K562 (cell line): Measurements from ENCODE around the gene PIGB. TPM values are rescaled to one million over a fixed set of nuclear protein-coding genes. Genes with fewer than 3 reads are reported as not detected.
A peak's percentile ranks its signal among the peaks of the same experiment; 100 is the strongest.

Experiments used
- ATAC-seq: fragments of 200-7000 bp; cut with Tn5 transposase; 3 replicates; pipeline ENCODE4 v1.9.1; 2020; ENCODE audit warnings: moderate library complexity
- BruUV-seq: library from RNA; stranded (reverse); fragments of 400-500 nt; replicated peaks from 2 replicates; lab custom pipeline; 2021; lab: Mats Ljungman, UMichigan
- CTCF ChIA-PET: fragments of 300-600 bp; formaldehyde crosslinking; extraction: SDS; loops from one replicate; lab custom pipeline; 2021; ENCODE audit warnings: low intra/inter-chr PET ratio; lab: Yijun Ruan, JAX
- POLR2A ChIA-PET: fragments of 300-600, 350-650 bp; sonication (Branson Sonifier 250); formaldehyde crosslinking; extraction: SDS; loops from one replicate; lab custom pipeline; 2021; ENCODE audit warnings: antibody characterized with exemption, inconsistent platforms; lab: Yijun Ruan, JAX
- DNase-seq, 4 experiments: peaks; one replicate each; pipeline versions ENCODE4 v3.0.0 to v3.0.0-alpha.2; 2011 to 2018; ENCODE audit warnings: low spot score in 3 of 4, mixed read lengths in 3 of 4; ENCODE audit errors: extremely low read depth in 1 of 4
- FAIRE-seq: peaks from 2 replicates; lab custom pipeline; 2011; peaks lifted over from hg19 to GRCh38; lab: Jason Lieb, UNC
- H2AFZ ChIP-seq: 2 replicates; pipeline ENCODE4 v1.6.0; 2011; ENCODE audit warnings: low read depth, low read length, control low read depth, inconsistent platforms
- H3K27ac ChIP-seq: fragments of 200-600 bp; 3 replicates; pipeline ENCODE4 v1.8.0; 2011; ENCODE audit warnings: low read depth, mild to moderate bottlenecking, control low read depth, inconsistent platforms, low read length, moderate library complexity, mixed read lengths; ENCODE audit errors: extremely low read depth
- H3K27me3 ChIP-seq, 2 experiments: fragments of 300-600 bp in 1 of 2; 2 replicates in 1 of 2; 3 replicates in 1 of 2; pipeline versions ENCODE4 v1.6.0 to v1.8.0; 2011; ENCODE audit warnings: inconsistent platforms in 2 of 2, low read length in 2 of 2, mild to moderate bottlenecking in 1 of 2, mixed read lengths in 1 of 2, moderate library complexity in 1 of 2; ENCODE audit not compliant: control insufficient read depth in 2 of 2, insufficient read depth in 2 of 2
- H3K36me3 ChIP-seq: fragments of 300-600 bp; 3 replicates; pipeline ENCODE4 v1.8.0; 2011; ENCODE audit warnings: mild to moderate bottlenecking, low read length, inconsistent platforms; ENCODE audit not compliant: control insufficient read depth, insufficient read depth
- H3K4me1 ChIP-seq, 2 experiments: fragments of 200-600 bp in 1 of 2; replicated peaks in 1 of 2; 2 replicates in 1 of 2; 3 replicates in 1 of 2; pipeline versions ENCODE4 v1.5.1 to v1.8.0; 2011; ENCODE audit warnings: inconsistent platforms in 2 of 2, low read length in 2 of 2, mild to moderate bottlenecking in 1 of 2, mixed read lengths in 1 of 2, moderate library complexity in 1 of 2; ENCODE audit not compliant: control insufficient read depth in 2 of 2, insufficient read depth in 2 of 2
- H3K4me2 ChIP-seq: 2 replicates; pipeline ENCODE4 v1.6.1; 2011; ENCODE audit warnings: low read length, control low read depth, inconsistent platforms, mixed read lengths; ENCODE audit not compliant: insufficient read depth
- H3K4me3 ChIP-seq: fragments of 200-600 bp; sonication (generic), shearing (Covaris generic); 2 replicates; pipeline ENCODE4 v1.5.1; 2016; ENCODE audit warnings: control low read depth, inconsistent platforms
- H3K79me2 ChIP-seq: fragments of 200-600 bp; 3 replicates; pipeline ENCODE4 v1.8.0; 2011; ENCODE audit warnings: low read length, inconsistent platforms; ENCODE audit not compliant: control insufficient read depth, insufficient read depth
- H3K9ac ChIP-seq, 2 experiments: 2 replicates each; pipeline versions ENCODE4 v1.6.0 to v1.6.1; 2011; ENCODE audit warnings: low read depth in 2 of 2, low read length in 2 of 2, control low read depth in 1 of 2, inconsistent platforms in 1 of 2, mild to moderate bottlenecking in 1 of 2, mixed read lengths in 1 of 2; ENCODE audit not compliant: insufficient read depth in 1 of 2
- H3K9me1 ChIP-seq: one replicate; pipeline ENCODE4 v1.6.0; 2011; ENCODE audit warnings: inconsistent platforms, mild to moderate bottlenecking, low read length, moderate library complexity; ENCODE audit not compliant: control insufficient read depth, insufficient read depth
- H3K9me3 ChIP-seq: replicated peaks from 2 replicates; pipeline ENCODE4 v1.5.1; 2011; ENCODE audit warnings: low read depth, low read length, inconsistent platforms; ENCODE audit not compliant: control insufficient read depth, insufficient read depth
- H4K20me1 ChIP-seq: replicated peaks from 2 replicates; pipeline ENCODE4 v1.6.1; 2011; ENCODE audit warnings: low read length, inconsistent platforms, mixed read lengths; ENCODE audit not compliant: control insufficient read depth, insufficient read depth
- BCOR ChIP-seq: fragments of 450-650 bp; IDR thresholded peaks from 2 replicates; pipeline ENCODE4 v1.6.1; 2016
- ESRRB ChIP-seq: fragments of 250-450 bp; sonication (Bioruptor Pico); IDR thresholded peaks from 2 replicates; pipeline ENCODE4 v1.5.0; 2020; ENCODE audit warnings: mild to moderate bottlenecking, moderate library complexity, borderline replicate concordance
- MAFF ChIP-seq: IDR thresholded peaks from 2 replicates; pipeline ENCODE4 v1.6.1; 2012; ENCODE audit warnings: low read length, improper control_type of control experiment
- NBN ChIP-seq: fragments of 450-650 bp; IDR thresholded peaks from 2 replicates; pipeline ENCODE4 v1.6.1; 2016; ENCODE audit warnings: low read depth, mild to moderate bottlenecking
- PRMT5 ChIP-seq: sonication (generic); formaldehyde crosslinking; IDR thresholded peaks from 2 replicates; pipeline ENCODE4 v1.5.0; 2020; ENCODE audit warnings: missing genetic modification reagents
- SRSF9 ChIP-seq: fragments of 200-400 bp; formaldehyde crosslinking; IDR thresholded peaks from 2 replicates; pipeline ENCODE4 v1.6.1; 2017; ENCODE audit warnings: low read depth, low read length, borderline replicate concordance
- TFAM ChIP-seq: fragments of 250-450 bp; sonication (Bioruptor Pico); conservative IDR thresholded peaks from 2 replicates; pipeline ENCODE4 v1.5.0; 2021; ENCODE audit warnings: mild to moderate bottlenecking, moderate library complexity
- ZNF561 ChIP-seq: fragments of 450-650 bp; formaldehyde crosslinking; conservative IDR thresholded peaks from 2 replicates; pipeline ENCODE4 v1.4.0; 2020; ENCODE audit warnings: mild to moderate bottlenecking, moderate library complexity
- ZZZ3 ChIP-seq: fragments of 450-650 bp; IDR thresholded peaks from 2 replicates; pipeline ENCODE4 v1.6.1; 2016; ENCODE audit warnings: antibody characterized with exemption, mild to moderate bottlenecking, moderate library complexity
- WGBS: fragments of 100-300 bp; shearing (Covaris generic); methylation state at CpG from one replicate; pipeline ENCODE4 v1.1.6; 2016; ENCODE audit warnings: low coverage, mixed read lengths; ENCODE audit not compliant: insufficient coverage; ENCODE audit errors: missing lambda C conversion rate; 5-methylcytosine and 5-hydroxymethylcytosine counted together
- in situ Hi-C: fragments of 300-500 bp; cut with MboI; formaldehyde crosslinking; loops from 4 replicates; pipeline ENCODE4 v1.15.0; 2018; ENCODE audit warnings: inconsistent platforms, mixed read lengths
- intact Hi-C: fragments of 100-400 bp; cut with micrococcal nuclease; formaldehyde crosslinking; loops from 2 replicates; pipeline ENCODE4 v1.14.2; 2022
- polyA plus RNA-seq, 8 experiments: library from polyadenylated mRNA; depleted of rRNA in 4 of 8; stranded (reverse) in 5 of 8; unstranded in 3 of 8; fragments of >200 nt; fragmentation: Nextera tagmentation in 2 of 8; fragmentation: Illumina TruSeq in 1 of 8; extraction: Ambion mirVana in 2 of 8; extraction: Trizol in 1 of 8; gene quantifications; 2 replicates each; pipeline versions ENCODE4 v1.2.1 to v1.2.3, GENCODE V29; 2011 to 2014; ENCODE audit warnings: inconsistent platforms in 1 of 8, missing spikeins in 1 of 8
- total RNA-seq, 7 experiments: library from RNA; depleted of rRNA in 6 of 7; stranded (reverse); fragments of >200 nt in 6 of 7; fragmentation: Illumina TruSeq in 2 of 7; extraction: Trizol in 2 of 7; gene quantifications; 2 replicates each; pipeline versions ENCODE4 v1.2.1 to v1.2.3, GENCODE V29; 2011 to 2021; ENCODE audit warnings: low replicate concordance in 1 of 7
- TF ChIP-seq, protein P1 (sequence below): fragments of 450-650 bp; IDR thresholded peaks from 2 replicates; pipeline ENCODE4 v1.6.1; 2016; ENCODE audit warnings: low read depth, mild to moderate bottlenecking, moderate library complexity
- TF ChIP-seq, protein P2 (sequence below), 2 experiments: fragments of 450-650 bp in 1 of 2; IDR thresholded peaks; 2 replicates each; pipeline ENCODE4 v1.6.1; 2011 to 2017; ENCODE audit warnings: low read depth in 2 of 2, antibody characterized with exemption in 1 of 2, borderline replicate concordance in 1 of 2, low read length in 1 of 2, mild to moderate bottlenecking in 1 of 2, mixed read lengths in 1 of 2; ENCODE audit not compliant: control insufficient read depth in 1 of 2
- TF ChIP-seq, protein P3 (sequence below): sonication (generic); formaldehyde crosslinking; IDR thresholded peaks from 2 replicates; pipeline ENCODE4 v1.8.1; 2023; ENCODE audit warnings: mild to moderate bottlenecking, missing genetic modification reagents
- TF ChIP-seq, protein P4 (sequence below): IDR thresholded peaks from 3 replicates; pipeline ENCODE4 v1.6.1; 2011; ENCODE audit warnings: borderline replicate concordance, mild to moderate bottlenecking; ENCODE audit not compliant: insufficient read length, insufficient read depth

The PIGB gene
- total and polyA plus RNA-seq, 9 of the 15 experiments (the other 6 are each of a cell fraction or from before 2014, with no cell fraction given) = 9.9 to 32.3 (median 18.2) TPM

DNA sequence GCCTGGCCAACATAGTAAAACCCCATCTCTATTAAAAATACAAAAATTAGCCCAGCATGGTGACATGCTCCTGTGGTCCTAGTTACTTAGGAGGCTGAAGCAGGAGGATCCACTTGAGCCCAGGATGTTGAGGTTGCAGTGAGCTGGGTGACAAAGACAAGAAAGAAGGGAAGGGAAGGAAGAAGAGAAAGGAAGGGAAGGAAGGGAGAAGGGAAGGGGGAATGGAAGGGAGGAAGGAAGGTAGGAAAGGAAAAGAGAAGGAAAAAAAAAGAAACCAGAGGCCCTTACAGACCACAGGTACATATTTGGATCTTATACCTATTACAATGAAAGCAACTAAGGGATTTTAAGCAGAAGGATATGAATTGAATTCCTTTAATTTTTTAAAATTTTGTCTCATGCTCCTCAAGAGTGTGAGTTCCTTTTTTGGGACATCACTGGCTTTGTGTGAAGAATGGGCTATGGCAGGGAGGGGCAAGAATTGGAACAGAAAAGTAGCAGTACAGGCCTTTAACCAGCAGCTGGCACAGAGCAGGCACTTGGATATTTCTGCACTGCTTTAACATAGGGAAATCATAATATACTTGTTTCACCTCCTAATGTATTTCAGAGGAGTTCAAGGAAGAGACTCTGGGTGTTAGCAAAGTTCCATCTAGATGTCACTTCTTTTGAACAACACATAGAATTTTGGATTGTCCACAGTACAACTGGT, 37.3 kb upstream of the PIGB start (continued):
- no peak for TF ChIP-seq ESRRB (CRISPR knock-in tag)
- TF ChIP-seq, protein P1, sequence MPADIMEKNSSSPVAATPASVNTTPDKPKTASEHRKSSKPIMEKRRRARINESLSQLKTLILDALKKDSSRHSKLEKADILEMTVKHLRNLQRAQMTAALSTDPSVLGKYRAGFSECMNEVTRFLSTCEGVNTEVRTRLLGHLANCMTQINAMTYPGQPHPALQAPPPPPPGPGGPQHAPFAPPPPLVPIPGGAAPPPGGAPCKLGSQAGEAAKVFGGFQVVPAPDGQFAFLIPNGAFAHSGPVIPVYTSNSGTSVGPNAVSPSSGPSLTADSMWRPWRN = no peak; the same call in 1 of the 2 replicates

DNA sequence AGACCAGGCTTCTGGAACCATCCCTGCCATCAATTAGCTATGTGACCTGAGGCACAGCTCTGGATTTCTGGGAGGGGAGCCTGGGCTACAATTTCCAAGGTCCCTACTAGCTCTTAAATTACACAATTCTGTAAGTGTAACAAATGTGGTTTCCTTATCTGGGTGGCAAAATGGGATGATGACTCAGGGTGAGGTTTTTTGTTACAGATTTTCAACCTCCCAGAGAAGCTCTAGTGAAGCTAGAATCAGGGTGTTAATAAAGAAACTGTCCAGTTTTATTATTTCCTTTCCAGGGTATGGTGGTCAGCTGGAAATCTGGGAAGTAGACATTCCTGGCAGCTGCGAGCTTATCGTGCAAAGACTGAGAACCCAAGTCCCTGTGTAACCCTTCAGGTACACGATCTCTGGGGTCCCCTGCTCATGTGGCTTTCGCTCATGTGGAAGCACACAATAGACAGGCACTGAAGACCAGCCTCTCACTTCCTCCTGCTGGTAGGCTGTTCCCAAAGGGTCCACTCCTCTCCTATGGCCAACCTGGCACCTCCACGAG, 36.7 kb upstream of the PIGB start:
- Histone ChIP-seq H2AFZ (no peak overlapping the region), H3K4me1 (peaks cover 29 to 81% of the 10 kb centered on the region in 2 experiments), H4K20me1 (peaks cover 10% of the 10 kb centered on the region; the same call in 1 of the 2 replicates), H3K79me2 (peaks cover 92% of the 10 kb centered on the region), H3K9me3 (no peaks in the 10 kb centered on the region), H3K27me3 (no peaks in the 10 kb centered on the region), H3K9ac (peak overlapping the region; percentile 57 to 72; a peak in 3 of 4 replicates), H3K4me2 (peak overlapping the region; percentile 72), H3K36me3 (peaks cover 37% of the 10 kb centered on the region), H3K9me1 (peaks cover 4% of the 10 kb centered on the region), H3K27ac (peak overlapping the region; percentile 80), H3K4me3 (no peak overlapping the region)
- ChIA-PET CTCF (no interaction called here), POLR2A (interaction anchor here (0.6 to 1.0 kb wide), 7 partner anchors 19 to 64 kb away, joined by 3 read pairs; partner anchors contain the start of genes PIGB and PIGBOS1)
- ATAC-seq (peak; percentile 22), FAIRE-seq (peak; percentile 52), DNase-seq (peak; percentile 26 to 75 (median 48))
- intact Hi-C loops (no loop called here), in situ Hi-C loops (loop anchor here (5.0 kb wide), 1 partner anchor 40 kb away; no protein-coding TSS in a partner anchor)
- WGBS = 36% methylated on average over 5 of the region's 5 CpGs
- no TSS peak for BruUV-seq
- peak; percentile 53; the same call in 1 of the 2 replicates for TF ChIP-seq MAFF
- TF ChIP-seq BCOR = no peak
- TF ChIP-seq SRSF9 = no peak
- no peak for TF ChIP-seq ZZZ3
- TF ChIP-seq TFAM (CRISPR knock-in tag) = no peak
- TF ChIP-seq, protein P2, sequence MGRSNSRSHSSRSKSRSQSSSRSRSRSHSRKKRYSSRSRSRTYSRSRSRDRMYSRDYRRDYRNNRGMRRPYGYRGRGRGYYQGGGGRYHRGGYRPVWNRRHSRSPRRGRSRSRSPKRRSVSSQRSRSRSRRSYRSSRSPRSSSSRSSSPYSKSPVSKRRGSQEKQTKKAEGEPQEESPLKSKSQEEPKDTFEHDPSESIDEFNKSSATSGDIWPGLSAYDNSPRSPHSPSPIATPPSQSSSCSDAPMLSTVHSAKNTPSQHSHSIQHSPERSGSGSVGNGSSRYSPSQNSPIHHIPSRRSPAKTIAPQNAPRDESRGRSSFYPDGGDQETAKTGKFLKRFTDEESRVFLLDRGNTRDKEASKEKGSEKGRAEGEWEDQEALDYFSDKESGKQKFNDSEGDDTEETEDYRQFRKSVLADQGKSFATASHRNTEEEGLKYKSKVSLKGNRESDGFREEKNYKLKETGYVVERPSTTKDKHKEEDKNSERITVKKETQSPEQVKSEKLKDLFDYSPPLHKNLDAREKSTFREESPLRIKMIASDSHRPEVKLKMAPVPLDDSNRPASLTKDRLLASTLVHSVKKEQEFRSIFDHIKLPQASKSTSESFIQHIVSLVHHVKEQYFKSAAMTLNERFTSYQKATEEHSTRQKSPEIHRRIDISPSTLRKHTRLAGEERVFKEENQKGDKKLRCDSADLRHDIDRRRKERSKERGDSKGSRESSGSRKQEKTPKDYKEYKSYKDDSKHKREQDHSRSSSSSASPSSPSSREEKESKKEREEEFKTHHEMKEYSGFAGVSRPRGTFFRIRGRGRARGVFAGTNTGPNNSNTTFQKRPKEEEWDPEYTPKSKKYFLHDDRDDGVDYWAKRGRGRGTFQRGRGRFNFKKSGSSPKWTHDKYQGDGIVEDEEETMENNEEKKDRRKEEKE (IDR thresholded peaks at IDR 0.05; ENCODE audit: borderline replicate concordance in 1 of 2, control insufficient read depth in 1 of 2, low read depth in 2 of 2, low read length in 1 of 2) = no peak
- no peak for TF ChIP-seq ZNF561 (CRISPR knock-in tag)
- TF ChIP-seq PRMT5 (CRISPR knock-in tag) = no peak
- TF ChIP-seq, protein P3, sequence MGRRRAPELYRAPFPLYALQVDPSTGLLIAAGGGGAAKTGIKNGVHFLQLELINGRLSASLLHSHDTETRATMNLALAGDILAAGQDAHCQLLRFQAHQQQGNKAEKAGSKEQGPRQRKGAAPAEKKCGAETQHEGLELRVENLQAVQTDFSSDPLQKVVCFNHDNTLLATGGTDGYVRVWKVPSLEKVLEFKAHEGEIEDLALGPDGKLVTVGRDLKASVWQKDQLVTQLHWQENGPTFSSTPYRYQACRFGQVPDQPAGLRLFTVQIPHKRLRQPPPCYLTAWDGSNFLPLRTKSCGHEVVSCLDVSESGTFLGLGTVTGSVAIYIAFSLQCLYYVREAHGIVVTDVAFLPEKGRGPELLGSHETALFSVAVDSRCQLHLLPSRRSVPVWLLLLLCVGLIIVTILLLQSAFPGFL (CRISPR knock-in tag) = no peak
- TF ChIP-seq, protein P4, sequence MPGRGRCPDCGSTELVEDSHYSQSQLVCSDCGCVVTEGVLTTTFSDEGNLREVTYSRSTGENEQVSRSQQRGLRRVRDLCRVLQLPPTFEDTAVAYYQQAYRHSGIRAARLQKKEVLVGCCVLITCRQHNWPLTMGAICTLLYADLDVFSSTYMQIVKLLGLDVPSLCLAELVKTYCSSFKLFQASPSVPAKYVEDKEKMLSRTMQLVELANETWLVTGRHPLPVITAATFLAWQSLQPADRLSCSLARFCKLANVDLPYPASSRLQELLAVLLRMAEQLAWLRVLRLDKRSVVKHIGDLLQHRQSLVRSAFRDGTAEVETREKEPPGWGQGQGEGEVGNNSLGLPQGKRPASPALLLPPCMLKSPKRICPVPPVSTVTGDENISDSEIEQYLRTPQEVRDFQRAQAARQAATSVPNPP = no peak
- peak; percentile 33; the same call in 1 of the 2 replicates for TF ChIP-seq NBN
